RKO (cell line): ENCODE measurements around the gene TMIGD1.

Experiments
- DNase-seq: peaks from one replicate; pipeline ENCODE4 v3.0.0-alpha.2; 2016; ENCODE audit warnings: low spot score

TMIGD1 gene

DNA sequence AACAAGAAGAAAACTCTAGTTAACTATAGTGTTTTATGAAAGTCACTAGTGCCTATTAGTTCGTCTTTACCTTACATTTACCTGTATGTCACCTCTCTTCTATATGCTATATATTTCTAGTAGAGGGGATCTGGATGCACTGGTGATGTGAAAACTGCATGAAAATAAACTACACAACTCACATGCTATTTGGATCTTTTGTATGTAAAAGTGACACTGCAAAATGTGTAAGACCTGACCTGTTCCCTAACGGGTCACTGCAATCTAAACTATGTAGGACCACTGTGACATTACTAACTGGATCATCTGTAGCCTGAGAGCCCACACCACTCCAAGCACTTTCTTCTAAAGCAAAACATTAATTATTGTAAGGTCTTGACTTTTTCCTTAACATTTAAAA is 43.8 kb downstream of the TMIGD1 start:
- peak; percentile 15 for DNase-seq

DNA sequence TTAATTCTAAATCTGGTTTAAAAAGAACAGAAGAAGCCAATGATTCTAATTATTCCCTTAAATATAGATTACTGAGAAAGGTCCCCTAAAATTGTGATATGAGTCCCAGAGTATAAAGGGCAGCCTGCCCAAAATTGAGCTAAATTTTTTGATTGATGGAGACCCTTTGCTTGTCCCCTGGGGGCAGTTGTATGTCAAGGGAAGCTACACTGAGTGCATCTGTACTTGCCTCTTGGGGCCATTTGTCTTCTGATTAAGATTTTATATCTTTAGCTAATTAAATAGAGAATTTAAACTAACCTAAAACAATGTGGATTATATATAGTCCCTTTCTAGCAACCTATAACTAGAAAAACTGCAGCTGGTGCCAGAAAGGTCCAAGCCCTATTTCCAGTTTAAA is 54.7 kb downstream of the TMIGD1 start:
- no peak for DNase-seq

DNA sequence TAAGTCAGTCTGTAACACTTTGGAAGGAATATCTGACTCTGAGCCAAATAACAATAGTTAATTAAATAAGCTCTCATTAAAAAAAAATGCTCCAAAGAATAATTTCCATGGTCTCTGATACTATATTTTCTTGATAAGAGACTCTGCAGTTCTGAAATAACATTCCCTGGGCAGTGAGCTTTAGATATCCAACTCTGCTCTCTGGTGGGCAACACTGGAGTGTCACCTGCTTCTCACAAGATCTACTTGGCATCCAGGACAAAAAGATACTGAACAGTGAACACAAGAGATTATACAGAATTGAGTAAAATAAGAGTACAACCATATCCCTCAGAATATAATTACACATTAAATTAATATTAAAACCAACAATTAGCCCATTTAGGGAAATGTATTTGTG is 55.8 kb downstream of the TMIGD1 start:
- peak; percentile 57 for DNase-seq

GRCh38 chr17:30275911-30276310 is 57.9 kb downstream of the TMIGD1 start:
- no peak for DNase-seq

DNA sequence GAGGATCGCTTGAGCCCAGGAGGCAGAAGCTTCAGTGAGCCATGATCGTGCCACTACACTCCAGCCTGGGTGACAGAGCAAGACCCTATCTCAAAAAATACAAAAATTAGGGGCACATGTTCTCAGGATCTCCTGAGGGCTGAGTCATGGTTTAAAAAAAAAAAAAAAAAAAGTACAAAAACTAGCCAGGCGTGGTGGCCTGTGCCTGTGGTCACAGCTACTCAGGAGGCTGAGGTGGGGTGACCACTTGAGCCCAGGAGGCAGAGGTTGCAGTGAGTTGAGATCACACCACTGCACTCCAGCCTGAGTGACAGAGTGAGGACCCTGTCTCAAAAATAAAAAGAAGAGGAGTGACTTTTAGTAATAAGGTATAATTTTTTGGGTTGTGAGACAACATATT is 59.0 kb downstream of the TMIGD1 start:
- no peak for DNase-seq

- no peak for DNase-seq
Observed at GRCh38 chr17:30273373-30273772, 60.5 kb downstream of the TMIGD1 start.

- DNase-seq, result peak; percentile 58
Observed at GRCh38 chr17:30271102-30271501, 62.8 kb downstream of the TMIGD1 start.

DNA sequence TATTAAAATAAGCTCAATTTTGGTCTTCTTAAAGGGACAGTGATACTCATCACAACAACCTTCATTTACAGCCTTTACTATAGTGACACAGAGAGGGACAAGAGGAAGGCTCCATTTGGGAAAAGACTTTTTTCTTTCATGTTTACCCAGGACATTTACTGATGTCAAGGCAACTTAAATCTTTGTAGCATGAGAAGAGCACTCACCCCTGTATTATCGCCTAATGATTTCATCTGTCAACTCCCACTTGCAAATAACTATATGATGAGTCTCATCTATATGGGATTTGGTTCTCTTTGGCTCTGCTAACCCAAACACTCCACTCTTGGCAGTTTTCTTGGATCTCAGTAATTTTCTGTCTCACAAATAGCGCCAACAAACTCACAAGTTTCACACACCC is 66.2 kb downstream of the TMIGD1 start:
- DNase-seq, result peak; percentile 38
